Testis (tissue), 2 donors: ENCODE results near the gene WDR11.

ENCODE experiments used
- POLR2A ChIP-seq: fragments of 450-650 bp; IDR thresholded peaks from one replicate; pipeline ENCODE4 v1.6.1; 2017; ENCODE audit warnings: antibody characterized with exemption, mild to moderate bottlenecking, moderate library complexity
- TF ChIP-seq, protein P1 (sequence below), 3 experiments: fragments of 450-650 bp in 2 of 3; fragments of 200-600 bp in 1 of 3; sonication (generic) in 1 of 3; IDR thresholded peaks; one replicate each; pipeline ENCODE4 v1.5.1; 2016 to 2019; ENCODE audit warnings: antibody characterized with exemption in 3 of 3, mild to moderate bottlenecking in 2 of 3, moderate library complexity in 1 of 3

DNA sequence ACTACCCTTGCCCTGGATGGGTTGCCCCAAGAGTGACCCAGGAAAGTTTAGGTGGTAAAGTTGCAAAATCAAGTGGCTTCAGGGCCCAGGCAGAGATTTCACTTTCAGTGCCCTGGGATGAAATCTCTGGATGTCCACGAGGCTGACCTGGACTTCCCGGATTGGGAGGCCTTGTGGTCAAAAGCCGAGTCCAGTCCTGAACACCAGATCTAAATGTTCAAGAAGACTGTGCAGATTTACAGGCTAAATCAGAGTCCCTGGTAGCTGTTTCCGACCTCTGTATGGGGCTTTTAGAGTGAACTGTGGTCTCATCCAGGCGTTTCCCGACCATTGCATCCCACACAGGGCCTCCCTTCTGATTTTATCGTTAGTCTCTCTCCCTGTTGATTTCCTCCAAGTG lies 95.3 kb downstream of the WDR11 start:
- TF ChIP-seq, protein P1, sequence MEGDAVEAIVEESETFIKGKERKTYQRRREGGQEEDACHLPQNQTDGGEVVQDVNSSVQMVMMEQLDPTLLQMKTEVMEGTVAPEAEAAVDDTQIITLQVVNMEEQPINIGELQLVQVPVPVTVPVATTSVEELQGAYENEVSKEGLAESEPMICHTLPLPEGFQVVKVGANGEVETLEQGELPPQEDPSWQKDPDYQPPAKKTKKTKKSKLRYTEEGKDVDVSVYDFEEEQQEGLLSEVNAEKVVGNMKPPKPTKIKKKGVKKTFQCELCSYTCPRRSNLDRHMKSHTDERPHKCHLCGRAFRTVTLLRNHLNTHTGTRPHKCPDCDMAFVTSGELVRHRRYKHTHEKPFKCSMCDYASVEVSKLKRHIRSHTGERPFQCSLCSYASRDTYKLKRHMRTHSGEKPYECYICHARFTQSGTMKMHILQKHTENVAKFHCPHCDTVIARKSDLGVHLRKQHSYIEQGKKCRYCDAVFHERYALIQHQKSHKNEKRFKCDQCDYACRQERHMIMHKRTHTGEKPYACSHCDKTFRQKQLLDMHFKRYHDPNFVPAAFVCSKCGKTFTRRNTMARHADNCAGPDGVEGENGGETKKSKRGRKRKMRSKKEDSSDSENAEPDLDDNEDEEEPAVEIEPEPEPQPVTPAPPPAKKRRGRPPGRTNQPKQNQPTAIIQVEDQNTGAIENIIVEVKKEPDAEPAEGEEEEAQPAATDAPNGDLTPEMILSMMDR (IDR thresholded peaks at IDR 0.05) = no peak
- TF ChIP-seq POLR2A = no peak
